ENCODE measurements around the gene TEX101. TPM values are rescaled to one million over a fixed set of nuclear protein-coding genes. Genes with fewer than 3 reads are reported as not detected.
"Not testable (repeated sequence)": the region's sequence is repeated elsewhere in the genome, so short reads cannot be mapped to it uniquely, and the experiment has no call there.

The TEX101 gene, protein sequence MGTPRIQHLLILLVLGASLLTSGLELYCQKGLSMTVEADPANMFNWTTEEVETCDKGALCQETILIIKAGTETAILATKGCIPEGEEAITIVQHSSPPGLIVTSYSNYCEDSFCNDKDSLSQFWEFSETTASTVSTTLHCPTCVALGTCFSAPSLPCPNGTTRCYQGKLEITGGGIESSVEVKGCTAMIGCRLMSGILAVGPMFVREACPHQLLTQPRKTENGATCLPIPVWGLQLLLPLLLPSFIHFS
- not detected for polyA plus RNA-seq (ENCODE audit: low read depth in 6 of 6)

- Mint-ChIP-seq H3K36me3 (no peaks in the 10 kb centered on the region), H3K27ac (peak within 1 kb of the TSS in 1 of 6 donors; percentile 58), H3K4me3 (peak within 1 kb of the TSS in 1 of 8 donors; percentile 22), H3K27me3 (peaks cover 4 to 10% (median 10%) of the 10 kb centered on the region in 3 donors), H3K9me3 (peaks cover 0 to 18% (median 6%) of the 10 kb centered on the region in 7 donors), H3K4me1 (peaks cover 6 to 13% (median 7%) of the 10 kb centered on the region in 3 donors)
- no peak for DNase-seq
- ATAC-seq (ENCODE audit: low read depth in 2 of 2) = no peak
Measured at GRCh38 chr19:43414554-43414953, at the start of gene TEX101. Gene TEX101 (plus strand): TSS chr19:43414890. CDS start chr19:43415920, 1,030 bp downstream.

DNA sequence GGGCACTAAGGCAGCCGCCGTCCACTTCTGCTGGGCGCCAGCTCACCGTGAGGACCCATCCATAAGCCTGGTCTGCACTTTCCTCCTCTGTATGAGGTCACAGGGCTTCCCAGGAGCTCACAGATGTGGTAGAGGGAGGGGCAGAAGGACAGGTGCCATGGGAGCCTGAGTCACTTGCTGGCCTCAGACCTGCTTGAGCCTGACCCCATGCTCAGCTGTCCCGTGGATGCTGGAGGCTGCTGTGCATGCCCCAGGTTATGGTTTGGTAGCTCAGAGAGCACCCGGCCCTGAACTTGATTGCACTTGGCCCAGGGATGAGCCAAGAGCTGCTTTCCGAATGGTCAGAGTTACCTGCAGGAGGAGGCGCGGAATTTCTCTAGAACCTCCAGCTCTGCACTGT is 49.0 kb upstream of the TEX101 start:
- DNase-seq; H3K9me3 Mint-ChIP-seq; H3K36me3 Mint-ChIP-seq; ATAC-seq (ENCODE audit: low read depth in 2 of 2); H3K4me3 Mint-ChIP-seq; H3K27ac Mint-ChIP-seq; H3K4me1 Mint-ChIP-seq: not testable (repeated sequence)
- peaks cover 5 to 13% (median 12%) of the 10 kb centered on the region in 3 donors for H3K27me3 Mint-ChIP-seq

GRCh38 chr19:43367822-43368221 is 46.9 kb upstream of the TEX101 start:
- no peaks in the 10 kb centered on the region for H3K4me1 Mint-ChIP-seq
- peaks cover 0 to 1% (median 0%) of the 10 kb centered on the region in 7 donors for H3K9me3 Mint-ChIP-seq
- no peak for ATAC-seq (ENCODE audit: low read depth in 2 of 2)
- H3K27ac Mint-ChIP-seq = no peak overlapping the region
- no peak overlapping the region for H3K4me3 Mint-ChIP-seq
- DNase-seq = no peak
- no peaks in the 10 kb centered on the region for H3K36me3 Mint-ChIP-seq
- peaks cover 0 to 11% (median 10%) of the 10 kb centered on the region in 3 donors for H3K27me3 Mint-ChIP-seq

GRCh38 chr19:43368897-43369296 is 45.8 kb upstream of the TEX101 start:
- DNase-seq; H3K9me3 Mint-ChIP-seq; H3K4me3 Mint-ChIP-seq; H3K27me3 Mint-ChIP-seq; H3K27ac Mint-ChIP-seq; ATAC-seq (ENCODE audit: low read depth in 2 of 2); H3K36me3 Mint-ChIP-seq; H3K4me1 Mint-ChIP-seq: not testable (repeated sequence)

DNA sequence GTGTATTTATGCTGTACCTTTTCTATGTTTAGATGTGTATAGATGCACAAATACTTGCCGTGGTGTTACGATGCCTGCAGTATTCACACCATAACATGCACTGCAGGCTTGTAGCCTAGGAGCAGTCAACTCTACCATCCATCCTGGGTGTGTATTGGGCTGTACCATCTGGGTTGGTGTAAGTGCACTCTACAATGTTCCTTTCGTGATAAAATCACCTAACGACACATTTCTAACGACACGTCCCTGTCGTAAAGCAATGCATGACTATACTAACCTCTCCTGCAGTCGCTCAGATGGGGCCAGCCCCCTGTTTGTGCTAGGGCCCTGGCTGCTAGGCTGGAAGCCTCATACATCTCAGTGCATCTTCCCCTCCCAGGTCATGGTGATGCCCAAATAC is 42.8 kb upstream of the TEX101 start:
- H3K4me3 Mint-ChIP-seq = no peak overlapping the region
- no peak for ATAC-seq (ENCODE audit: low read depth in 2 of 2)
- H3K27ac Mint-ChIP-seq = no peak overlapping the region
- no peaks in the 10 kb centered on the region for H3K4me1 Mint-ChIP-seq
- H3K9me3 Mint-ChIP-seq = peaks cover 0 to 1% (median 0%) of the 10 kb centered on the region in 7 donors
- no peaks in the 10 kb centered on the region for H3K36me3 Mint-ChIP-seq
- peaks cover 0 to 16% (median 8%) of the 10 kb centered on the region in 3 donors for H3K27me3 Mint-ChIP-seq
- no peak for DNase-seq

DNA sequence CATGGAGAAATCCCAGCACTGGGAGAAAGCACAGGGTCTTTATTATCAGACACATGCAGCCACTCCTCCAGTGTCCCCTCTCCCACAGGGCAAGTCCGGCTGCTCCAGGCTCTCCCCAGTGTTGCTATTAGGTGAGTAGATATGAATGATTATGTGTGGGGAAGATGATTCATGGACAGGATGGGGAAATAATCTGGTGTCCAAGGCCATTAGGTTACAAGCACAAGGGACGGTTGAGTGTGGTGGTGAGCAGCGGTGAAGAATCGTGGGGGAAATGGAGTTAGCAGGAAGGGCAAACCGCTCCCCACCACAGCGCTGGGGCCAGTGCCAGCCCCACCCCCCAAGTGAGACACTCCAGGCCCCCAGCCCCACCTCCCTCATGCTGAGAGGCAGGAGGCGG is 42.2 kb upstream of the TEX101 start:
- H3K36me3 Mint-ChIP-seq = no peaks in the 10 kb centered on the region
- no peaks in the 10 kb centered on the region for H3K4me1 Mint-ChIP-seq
- H3K27me3 Mint-ChIP-seq = peaks cover 0 to 16% (median 8%) of the 10 kb centered on the region in 3 donors
- no peak overlapping the region for H3K27ac Mint-ChIP-seq
- peaks cover 0 to 1% (median 0%) of the 10 kb centered on the region in 7 donors for H3K9me3 Mint-ChIP-seq
- ATAC-seq (ENCODE audit: low read depth in 2 of 2) = no peak
- DNase-seq = no peak
- no peak overlapping the region for H3K4me3 Mint-ChIP-seq

DNA sequence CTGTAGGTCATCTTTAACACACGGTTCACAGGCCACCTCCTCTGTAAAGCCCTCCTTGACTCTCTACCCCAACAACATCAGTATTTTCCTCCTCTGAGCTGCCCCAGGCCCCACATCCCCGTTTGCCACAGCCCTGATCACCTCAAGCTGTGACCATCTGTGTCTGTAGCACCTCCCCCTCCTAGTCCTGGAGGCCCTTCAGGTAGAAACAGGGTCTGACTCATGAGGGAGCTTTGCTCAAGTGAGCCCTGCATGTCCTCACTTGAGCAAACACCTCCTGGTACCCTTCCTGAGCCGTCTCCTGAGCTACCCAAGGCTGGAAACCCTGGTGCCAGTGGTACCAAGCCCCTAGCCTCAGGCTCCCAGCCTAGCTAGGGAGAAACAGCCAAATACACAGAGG is 37.1 kb upstream of the TEX101 start:
- H3K36me3 Mint-ChIP-seq, H3K27ac Mint-ChIP-seq, H3K4me1 Mint-ChIP-seq: not testable (repeated sequence)

GRCh38 chr19:43380008-43380407 is 34.7 kb upstream of the TEX101 start:
- no peak overlapping the region for H3K4me3 Mint-ChIP-seq
- peaks cover 0 to 12% (median 8%) of the 10 kb centered on the region in 3 donors for H3K27me3 Mint-ChIP-seq
- DNase-seq (no peak), ATAC-seq (ENCODE audit: low read depth in 2 of 2) (no peak)
- H3K9me3 Mint-ChIP-seq = peaks cover 0 to under 1% (median 0%) of the 10 kb centered on the region in 7 donors
- no peaks in the 10 kb centered on the region for H3K36me3 Mint-ChIP-seq
- H3K27ac Mint-ChIP-seq = no peak overlapping the region
- peaks cover 0 to 1% (median under 1%) of the 10 kb centered on the region in 3 donors for H3K4me1 Mint-ChIP-seq

More for the DNA sequence above, 37.1 kb upstream of the TEX101 start:
- not testable (repeated sequence) for H3K4me3 Mint-ChIP-seq; H3K9me3 Mint-ChIP-seq; ATAC-seq (ENCODE audit: low read depth in 2 of 2); DNase-seq
- peaks cover 0 to 12% (median 11%) of the 10 kb centered on the region in 3 donors for H3K27me3 Mint-ChIP-seq

- Mint-ChIP-seq H3K4me1 (peaks cover 0 to 6% (median 5%) of the 10 kb centered on the region in 3 donors), H3K36me3 (no peaks in the 10 kb centered on the region), H3K27me3 (peaks cover 0 to 12% (median 8%) of the 10 kb centered on the region in 3 donors), H3K9me3 (peaks cover 0 to 7% (median 2%) of the 10 kb centered on the region in 7 donors), H3K27ac (no peak overlapping the region), H3K4me3 (no peak overlapping the region)
- no peak for DNase-seq
- no peak for ATAC-seq (ENCODE audit: low read depth in 2 of 2)
Measured at GRCh38 chr19:43380771-43381386, 33.8 kb upstream of the TEX101 start.

GRCh38 chr19:43382586-43383216 is 32.0 kb upstream of the TEX101 start:
- not testable (repeated sequence) for DNase-seq; ATAC-seq (ENCODE audit: low read depth in 2 of 2); H3K27me3 Mint-ChIP-seq; H3K27ac Mint-ChIP-seq; H3K36me3 Mint-ChIP-seq; H3K4me3 Mint-ChIP-seq
- Mint-ChIP-seq H3K9me3 (peaks cover 0 to 14% (median 10%) of the 10 kb centered on the region in 7 donors), H3K4me1 (peaks cover 0 to 20% (median 10%) of the 10 kb centered on the region in 3 donors)

DNA sequence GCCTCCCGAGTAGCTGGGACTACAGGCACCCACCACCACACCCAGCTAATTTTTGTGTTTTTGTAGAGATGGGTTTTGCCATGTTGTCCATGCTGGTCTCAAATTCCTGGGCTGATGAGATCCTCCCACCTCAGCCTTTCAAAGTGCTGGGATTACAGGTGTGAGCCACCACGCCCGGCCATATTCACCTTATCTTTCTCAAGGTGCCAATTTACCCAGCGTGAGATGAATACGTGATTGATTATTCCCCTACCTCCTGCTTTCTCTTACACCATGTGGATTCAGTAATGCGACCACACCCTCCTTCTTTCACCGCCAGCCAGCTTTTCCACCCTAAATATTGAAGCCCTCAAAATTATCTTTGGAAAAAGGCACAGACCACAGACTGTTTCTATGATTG is 31.4 kb upstream of the TEX101 start:
- H3K27ac Mint-ChIP-seq = not testable (repeated sequence)

DNA sequence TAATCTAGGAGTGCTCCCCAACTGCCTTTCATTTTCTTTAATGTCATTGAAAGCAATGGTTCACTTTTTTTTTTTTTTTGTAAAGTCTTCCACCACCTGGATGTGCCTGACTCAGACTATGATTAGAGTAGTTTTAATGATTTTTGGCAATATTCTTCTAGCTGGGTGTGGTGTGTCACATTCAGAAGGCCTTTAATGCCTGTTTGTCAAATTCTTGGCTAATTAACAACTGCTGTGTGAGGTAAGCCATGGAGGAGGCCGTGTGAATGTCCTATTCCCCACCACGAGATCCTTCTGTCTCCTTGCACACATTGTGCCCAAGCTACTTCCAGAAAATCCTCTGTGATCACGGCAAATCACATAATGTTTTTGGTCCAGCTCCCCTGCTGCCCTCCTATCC is 30.9 kb upstream of the TEX101 start:
- not testable (repeated sequence) for H3K27ac Mint-ChIP-seq; DNase-seq; ATAC-seq (ENCODE audit: low read depth in 2 of 2); H3K4me3 Mint-ChIP-seq; H3K36me3 Mint-ChIP-seq; H3K27me3 Mint-ChIP-seq
- peaks cover 0 to 15% (median 10%) of the 10 kb centered on the region in 7 donors for H3K9me3 Mint-ChIP-seq
- H3K4me1 Mint-ChIP-seq = peaks cover 0 to 23% (median 15%) of the 10 kb centered on the region in 3 donors

More for the DNA sequence above, 31.4 kb upstream of the TEX101 start:
- not testable (repeated sequence) for H3K4me3 Mint-ChIP-seq; H3K36me3 Mint-ChIP-seq; H3K27me3 Mint-ChIP-seq; ATAC-seq (ENCODE audit: low read depth in 2 of 2); DNase-seq
- Mint-ChIP-seq H3K9me3 (peaks cover 0 to 15% (median 10%) of the 10 kb centered on the region in 7 donors), H3K4me1 (peaks cover 0 to 23% (median 15%) of the 10 kb centered on the region in 3 donors)

DNA sequence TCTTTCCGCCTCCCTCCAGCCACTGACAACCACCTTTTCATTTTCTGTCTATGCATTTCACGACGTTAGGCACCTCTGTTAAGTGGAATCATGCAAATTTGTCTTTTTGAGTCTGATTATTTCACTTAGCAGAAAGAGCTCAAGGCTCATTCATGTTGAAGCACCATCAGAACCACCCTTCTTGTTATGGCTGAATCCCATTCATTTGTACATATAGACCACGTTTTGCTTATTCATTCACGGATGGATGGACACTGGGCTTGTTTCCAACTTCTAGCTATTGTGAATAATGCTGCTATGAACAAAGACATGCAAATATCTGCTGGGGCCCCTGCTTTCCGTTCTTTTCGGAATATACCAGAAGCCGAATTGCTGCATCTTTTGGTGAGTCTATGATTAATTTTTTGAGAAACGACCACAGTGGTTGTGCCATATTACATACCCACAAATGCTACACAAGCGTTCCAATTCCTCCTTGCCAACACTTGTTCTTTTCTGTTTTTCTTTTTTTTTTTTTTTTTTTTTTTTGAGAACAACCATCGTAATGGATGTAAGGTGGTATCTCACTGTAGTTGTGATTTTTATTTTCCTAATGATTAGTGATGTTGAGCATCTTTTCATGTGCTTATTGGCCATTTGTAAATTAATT is 23.7 kb upstream of the TEX101 start:
- not testable (repeated sequence) for DNase-seq; ATAC-seq (ENCODE audit: low read depth in 2 of 2); H3K36me3 Mint-ChIP-seq; H3K9me3 Mint-ChIP-seq
- Mint-ChIP-seq H3K4me3 (peak overlapping the region in 1 of 8 donors; percentile 39), H3K27ac (peak overlapping the region in 1 of 6 donors; percentile 83), H3K27me3 (peaks cover 9 to 20% (median 19%) of the 10 kb centered on the region in 3 donors), H3K4me1 (peaks cover 0 to 17% (median 10%) of the 10 kb centered on the region in 3 donors)
